H4 (cell line): ENCODE data around the gene RPL39. TPM values are rescaled to one million over a fixed set of nuclear protein-coding genes. Genes with fewer than 3 reads are reported as not detected.
"Not testable (repeated sequence)": the region's sequence is repeated elsewhere in the genome, so short reads cannot be mapped to it uniquely, and the experiment has no call there.

Source experiments
- DNase-seq: peaks from one replicate; pipeline ENCODE4 v3.0.0-alpha.2; 2015; ENCODE audit warnings: low spot score
- total RNA-seq: library from RNA; depleted of rRNA; stranded (reverse); fragments of >200 nt; shearing (Covaris generic); gene quantifications from 2 replicates; pipeline ENCODE4 v1.2.3, GENCODE V29; 2014; rRNA removed

The RPL39 gene
- total RNA-seq, 1 experiment from 2014 or later, result 8,669 TPM

GRCh38 chrX:119763181-119763580, 28.2 kb downstream of the RPL39 start:
- DNase-seq, result peak; percentile 87

- DNase-seq, result peak; percentile 69
Observed at GRCh38 chrX:119762718-119763117, 28.7 kb downstream of the RPL39 start.

GRCh38 chrX:119760026-119760877, 31.2 kb downstream of the RPL39 start:
- DNase-seq, result no peak

- no peak for DNase-seq
Observed at GRCh38 chrX:119759248-119759766, 32.1 kb downstream of the RPL39 start.

- DNase-seq, result no peak
Observed at GRCh38 chrX:119758731-119759247, 32.6 kb downstream of the RPL39 start.

- DNase-seq, result no peak
Observed at GRCh38 chrX:119757979-119758730, 33.3 kb downstream of the RPL39 start, which contains the start of gene SOWAHD. TSS of gene SOWAHD (plus strand) at chrX:119758588. CDS start at chrX:119758668, 80 bp downstream.

GRCh38 chrX:119757646-119757978, 33.8 kb downstream of the RPL39 start:
- no peak for DNase-seq

GRCh38 chrX:119756926-119757635, 34.3 kb downstream of the RPL39 start:
- no peak for DNase-seq

GRCh38 chrX:119755981-119756533, 35.4 kb downstream of the RPL39 start:
- DNase-seq, result peak; percentile 47

GRCh38 chrX:119753639-119754257, 37.7 kb downstream of the RPL39 start:
- peak; percentile 54 for DNase-seq

GRCh38 chrX:119753001-119753400, 38.4 kb downstream of the RPL39 start:
- no peak for DNase-seq

- DNase-seq, result not testable (repeated sequence)
Observed at GRCh38 chrX:119750751-119751150, 40.7 kb downstream of the RPL39 start.

- not testable (repeated sequence) for DNase-seq
Observed at GRCh38 chrX:119750131-119750530, 41.3 kb downstream of the RPL39 start.

- DNase-seq, result no peak
Observed at GRCh38 chrX:119745283-119745848, 46.1 kb downstream of the RPL39 start.

GRCh38 chrX:119738742-119739141, 52.7 kb downstream of the RPL39 start:
- no peak for DNase-seq

Other genes starting within 250 kb of the RPL39 start
- gene STEEP1, start 226.2 kb downstream of the RPL39 start, total RNA-seq, result 49.7 and 62.8 TPM in 2 replicates
- 37.5 and 52.1 TPM in 2 replicates for gene UBE2A, start 217.1 kb downstream of the RPL39 start, total RNA-seq
- 5.5 and 9.1 TPM in 2 replicates for gene NKRF, start 185.2 kb downstream of the RPL39 start, total RNA-seq
- 21.3 and 28.0 TPM in 2 replicates for gene SEPTIN6, start 98.5 kb downstream of the RPL39 start, total RNA-seq
- gene SOWAHD, start 33.0 kb downstream of the RPL39 start, total RNA-seq, result 0.10 TPM in 1 of 2 replicates, not detected in the other
- gene UPF3B, start 61.3 kb upstream of the RPL39 start, total RNA-seq, result 1.5 and 3.7 TPM in 2 replicates
- 27.4 and 27.5 TPM in 2 replicates for gene RNF113A, start 80.1 kb upstream of the RPL39 start, total RNA-seq
- 163 and 188 TPM in 2 replicates for gene NDUFA1, start 80.2 kb upstream of the RPL39 start, total RNA-seq
- not detected in 2 replicates for gene AKAP14, start 104.3 kb upstream of the RPL39 start, total RNA-seq
- 3.1 and 3.5 TPM in 2 replicates for gene NKAP, start 152.1 kb upstream of the RPL39 start, total RNA-seq